ENCODE measurements around the gene ASIC2.
A peak's percentile ranks its signal among the peaks of the same experiment; 100 is the strongest.
"Not testable (repeated sequence)": the region's sequence is repeated elsewhere in the genome, so short reads cannot be mapped to it uniquely, and the experiment has no call there.

ASIC2 gene

GRCh38 chr17:33015716-33016346 lies 277.3 kb downstream of the ASIC2 start:
- no peak for DNase-seq

DNA sequence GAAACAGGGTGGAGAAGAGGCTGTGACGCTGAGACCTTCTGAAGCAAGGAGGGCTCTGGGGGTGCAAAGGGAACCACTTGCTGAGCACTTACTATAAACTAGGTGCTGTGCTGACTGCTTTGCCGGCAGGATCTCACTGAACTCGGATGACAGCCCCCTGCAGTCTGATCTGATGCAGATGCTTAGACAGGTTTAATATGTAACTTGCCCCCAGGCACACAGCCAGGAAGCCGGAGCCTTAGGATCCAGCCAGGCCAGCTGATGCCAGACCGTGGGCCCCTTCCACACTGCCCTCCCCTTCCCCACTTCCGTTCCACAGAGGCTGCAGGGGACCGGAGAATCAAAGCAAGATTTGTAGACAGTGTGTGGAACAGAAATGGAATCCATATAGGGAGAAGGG lies 278.3 kb downstream of the ASIC2 start:
- no peak for DNase-seq

DNA sequence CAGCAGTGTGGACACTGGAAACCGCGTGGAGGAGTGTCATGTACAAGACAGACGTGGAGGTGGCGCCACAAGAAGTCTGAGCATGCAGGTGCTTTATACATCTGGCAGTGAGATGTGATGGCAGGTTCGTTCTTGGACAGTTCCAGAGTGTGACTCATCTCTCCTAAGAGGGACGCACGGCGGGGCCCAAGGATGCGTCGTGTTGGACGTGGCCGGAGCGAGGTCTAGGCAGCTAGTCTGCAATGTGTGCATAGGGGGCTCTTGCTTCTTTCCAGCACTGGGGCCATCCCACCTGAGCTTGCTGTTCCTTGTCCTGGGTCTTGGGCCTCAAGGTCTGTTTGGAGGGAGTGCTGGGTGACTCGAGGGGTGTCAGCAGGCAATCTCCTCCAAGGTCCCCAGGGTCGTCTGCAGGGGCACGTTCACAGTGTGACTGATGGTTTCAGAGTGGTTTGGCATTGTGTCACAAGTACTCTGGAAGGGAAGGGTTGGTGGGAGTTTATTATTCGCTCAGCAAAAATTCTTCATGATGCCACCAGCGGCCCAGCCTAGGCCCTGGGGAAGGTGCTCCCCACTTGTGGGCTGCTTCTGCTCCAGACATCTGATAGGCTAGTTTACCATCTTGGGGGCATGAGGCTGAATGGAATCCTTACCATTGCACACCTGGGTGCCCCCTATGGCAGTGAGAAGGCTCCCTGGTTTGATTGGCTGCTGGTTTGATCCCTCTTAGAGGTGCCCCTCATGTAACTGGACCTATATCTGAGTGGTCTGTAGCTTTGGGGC lies 279.3 kb downstream of the ASIC2 start:
- DNase-seq, result no peak

DNA sequence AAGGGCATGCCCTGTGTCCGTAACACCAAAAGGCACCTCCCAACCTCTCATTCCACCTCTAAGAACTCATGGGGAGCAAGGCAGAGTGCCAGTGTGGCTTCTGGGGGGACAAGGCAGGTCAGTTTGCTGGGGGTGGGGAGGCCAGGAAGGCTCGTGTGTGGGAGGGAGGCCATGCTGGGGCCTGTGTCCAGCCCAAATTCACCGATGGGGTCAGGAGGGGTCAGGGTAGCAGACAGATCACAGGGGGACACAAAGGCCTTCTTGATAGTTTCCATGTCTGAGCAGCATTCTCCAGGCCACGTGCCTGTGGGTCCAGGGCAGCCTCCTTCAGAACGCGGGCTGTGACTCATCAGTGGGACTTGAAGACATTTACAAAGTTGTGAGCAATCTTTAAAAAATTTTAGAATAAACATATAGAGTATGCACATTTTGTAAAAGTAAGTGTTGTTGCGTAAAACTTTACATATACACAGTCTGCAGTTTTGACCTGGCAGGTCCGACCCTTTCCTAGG lies 280.5 kb downstream of the ASIC2 start:
- no peak for DNase-seq

DNA sequence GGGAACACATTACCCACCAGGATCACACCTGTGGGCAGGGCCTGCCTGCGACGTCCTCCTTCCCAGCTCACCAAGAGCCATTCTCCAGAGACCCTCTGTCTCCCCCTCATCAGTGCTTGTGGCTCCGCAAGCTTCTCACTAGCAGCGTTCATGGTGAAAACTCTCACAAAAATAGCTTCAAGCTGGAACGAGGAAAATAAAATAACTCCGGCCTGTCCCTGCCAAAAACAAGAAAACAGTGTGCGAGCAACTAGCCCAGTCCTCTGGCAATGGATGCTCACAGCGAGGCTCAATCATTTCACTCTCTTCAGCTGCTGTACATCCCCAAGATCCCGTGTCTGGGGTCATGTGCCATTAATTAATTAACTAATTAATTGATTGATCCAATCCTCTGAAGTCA lies 283.5 kb downstream of the ASIC2 start:
- DNase-seq, result no peak

DNA sequence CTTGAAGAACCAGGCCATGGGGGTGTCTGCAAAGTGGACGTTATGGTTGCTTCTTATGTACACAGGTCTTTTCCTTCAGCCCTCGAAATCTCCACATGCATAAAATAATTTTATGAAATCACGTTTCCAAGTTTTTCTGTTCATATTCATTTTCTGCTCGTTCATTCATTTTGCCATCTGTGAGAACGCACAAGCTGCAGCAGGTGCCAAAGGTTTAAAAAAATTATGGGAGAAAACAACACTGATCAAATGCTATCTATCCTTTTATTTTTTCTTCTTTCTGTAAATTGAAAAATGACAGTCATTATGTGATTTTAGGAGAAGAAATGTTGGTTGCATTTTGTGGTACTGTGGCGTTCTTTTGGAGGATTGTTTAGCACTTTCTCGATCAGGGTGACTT lies 285.9 kb downstream of the ASIC2 start:
- DNase-seq, result no peak

DNA sequence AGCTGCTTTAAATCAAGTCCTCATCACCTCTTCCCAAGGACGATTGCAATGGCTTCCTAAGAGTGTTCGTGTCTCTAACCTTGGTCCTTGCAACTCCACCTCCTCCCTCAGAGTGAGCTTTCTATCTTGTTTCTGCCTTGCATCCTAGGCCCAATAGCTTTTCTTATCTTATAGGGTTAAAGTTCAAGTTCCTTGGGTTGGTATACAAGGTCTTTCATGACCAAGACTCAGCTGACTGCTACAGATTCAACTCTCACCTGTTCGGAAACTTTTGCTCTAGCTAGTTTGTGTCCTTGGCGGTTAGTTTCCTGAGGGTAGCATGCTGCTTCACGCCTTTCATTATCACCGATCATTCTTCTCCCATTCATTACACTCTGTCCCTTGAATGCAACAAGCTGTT lies 290.8 kb downstream of the ASIC2 start:
- DNase-seq, result no peak

DNA sequence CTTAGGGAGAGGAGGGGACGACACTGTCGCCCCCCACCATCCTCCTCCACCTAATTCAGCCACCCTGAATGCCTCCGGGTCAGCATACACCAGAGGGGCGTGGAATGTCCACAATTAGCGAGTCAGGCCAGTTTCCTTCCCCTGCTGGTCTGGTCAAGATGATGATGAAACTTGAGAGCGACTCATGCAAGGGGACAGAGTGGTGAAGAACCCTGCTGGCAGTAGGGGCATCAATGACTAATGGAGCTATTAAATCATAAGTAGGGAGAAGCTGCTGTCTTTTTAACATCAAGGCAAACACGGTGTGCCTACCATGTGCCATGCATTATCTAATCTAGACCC lies 294.2 kb downstream of the ASIC2 start:
- DNase-seq, result no peak

GRCh38 chr17:32998111-32998886 lies 294.8 kb downstream of the ASIC2 start:
- peak; percentile 74 for DNase-seq

GRCh38 chr17:32995416-32996045 lies 297.6 kb downstream of the ASIC2 start:
- DNase-seq, result no peak

GRCh38 chr17:32993977-32994376 lies 299.1 kb downstream of the ASIC2 start:
- DNase-seq, result no peak

GRCh38 chr17:32992321-32993033 lies 300.6 kb downstream of the ASIC2 start:
- DNase-seq, result no peak

DNA sequence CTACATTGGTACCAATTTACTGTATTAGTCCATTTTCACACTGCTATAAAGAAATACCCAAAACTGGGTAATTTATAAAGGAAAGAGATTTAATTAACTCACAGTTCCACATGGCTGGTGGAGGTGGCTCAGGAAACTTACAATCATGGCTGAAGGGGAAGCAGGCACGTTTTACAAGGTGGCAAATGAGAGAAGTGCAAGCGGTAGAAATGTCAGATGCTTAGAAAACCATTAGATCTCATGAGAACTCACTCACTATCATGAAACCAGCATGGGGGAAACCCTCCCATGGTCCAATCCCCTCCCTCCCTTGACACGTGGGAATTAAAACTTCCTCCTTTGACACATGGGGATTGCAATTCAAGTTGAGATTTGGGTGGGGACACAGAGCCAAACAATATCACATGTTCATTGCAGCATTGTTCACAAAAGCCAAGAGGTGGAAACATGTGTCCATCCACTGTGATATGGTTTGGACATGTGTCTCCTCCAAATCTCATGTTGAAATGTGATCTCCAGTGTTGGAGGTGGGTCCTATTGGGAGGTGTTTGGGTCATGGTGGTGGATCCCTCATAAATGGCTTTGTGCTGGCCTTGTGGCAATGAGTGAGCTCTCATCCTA lies 304.5 kb downstream of the ASIC2 start:
- DNase-seq, result no peak

GRCh38 chr17:32987868-32988267 lies 305.2 kb downstream of the ASIC2 start:
- not testable (repeated sequence) for DNase-seq

DNA sequence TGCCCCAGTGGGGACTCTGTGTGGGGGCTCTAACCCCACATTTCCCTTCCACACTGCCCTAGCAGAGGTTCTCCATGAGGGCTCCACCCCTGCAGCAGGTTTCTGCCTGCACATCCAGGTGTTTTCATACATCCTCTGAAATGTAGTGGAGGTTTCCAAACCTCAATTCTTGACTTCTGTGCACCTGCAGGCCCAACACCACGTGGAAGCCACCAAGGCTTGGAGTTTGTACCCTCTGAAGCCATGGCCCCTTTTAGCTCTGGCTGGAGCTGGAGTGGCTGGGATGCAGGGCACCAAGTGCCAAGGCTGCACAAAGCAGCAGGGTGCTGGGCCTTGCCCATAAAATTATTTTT lies 305.7 kb downstream of the ASIC2 start:
- not testable (repeated sequence) for DNase-seq

- DNase-seq, result no peak
These were observed 307.9 kb downstream of the ASIC2 start for GRCh38 chr17:32985050-32985756.

DNA sequence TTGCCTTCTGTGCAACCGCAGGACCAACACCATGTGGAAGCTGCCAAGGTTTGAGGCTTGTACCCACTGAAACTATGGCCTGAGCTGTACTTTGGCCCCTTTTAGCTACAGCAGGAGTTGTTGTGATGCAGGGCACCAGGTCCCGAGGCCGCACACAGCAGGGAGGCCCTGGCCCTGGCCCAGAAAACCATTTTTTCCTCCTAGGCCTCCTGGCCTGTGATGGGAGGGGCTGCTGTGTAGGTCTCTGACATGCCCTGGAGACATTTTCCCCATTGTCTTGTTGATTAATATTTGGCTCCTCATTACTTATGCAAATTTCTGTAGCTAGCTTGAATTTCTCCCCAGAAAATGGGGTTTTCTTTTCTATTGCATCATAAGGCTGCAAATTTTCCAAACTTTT lies 311.5 kb downstream of the ASIC2 start:
- not testable (repeated sequence) for DNase-seq

GRCh38 chr17:32980230-32980629 lies 312.9 kb downstream of the ASIC2 start:
- DNase-seq, result no peak

GRCh38 chr17:32976605-32977004 lies 316.5 kb downstream of the ASIC2 start:
- DNase-seq, result no peak

GRCh38 chr17:32976131-32976530 lies 317.0 kb downstream of the ASIC2 start:
- no peak for DNase-seq

- no peak for DNase-seq
These were observed 321.9 kb downstream of the ASIC2 start for GRCh38 chr17:32971171-32971570.

DNA sequence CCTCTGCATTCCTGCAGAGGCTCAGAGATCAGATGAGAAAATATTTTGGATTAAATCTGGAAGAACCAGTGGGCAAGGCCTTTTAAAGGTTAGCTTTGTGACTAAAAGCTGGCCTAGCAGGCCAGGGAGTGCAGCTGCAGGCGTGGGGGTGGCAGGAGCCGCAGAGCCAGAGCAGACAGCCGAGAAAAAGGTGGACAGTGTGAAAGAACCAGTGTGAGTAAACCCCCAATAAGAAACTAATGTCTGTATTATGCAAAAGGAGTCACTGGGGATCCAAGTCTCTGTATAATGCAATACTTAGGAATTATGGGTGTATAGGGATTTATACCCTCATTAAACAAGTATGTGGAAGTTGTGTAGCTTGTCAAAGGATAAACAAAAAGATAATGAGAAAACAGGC lies 322.8 kb downstream of the ASIC2 start:
- DNase-seq, result no peak

Measured in stimulated activated CD4-positive, alpha-beta T cell treated with anti-CD3 and anti-CD28 coated beads, Interleukin-4, amount 100 ng/mL, for 1 hour (primary cell).